IMR-90 (cell line): ENCODE data around the gene ZNF277. TPM values are rescaled to one million over a fixed set of nuclear protein-coding genes. Genes with fewer than 3 reads are reported as not detected.

Experiments
- ATAC-seq: fragments of 200-7000 bp; cut with Tn5 transposase; 2 replicates; pipeline ENCODE4 v1.9.1; 2020; ENCODE audit warnings: low read depth, mild to moderate bottlenecking, moderate library complexity
- BruUV-seq: library from RNA; stranded (reverse); fragments of 400-500 nt; replicated peaks from 2 replicates; lab custom pipeline; 2021; lab: Mats Ljungman, UMichigan
- CTCF ChIA-PET: fragments of 300-600 bp; formaldehyde crosslinking; extraction: SDS; loops from one replicate; lab custom pipeline; 2021; ENCODE audit warnings: antibody characterized with exemption; lab: Yijun Ruan, JAX
- POLR2A ChIA-PET: fragments of 300-600 bp; sonication (Branson Sonifier 250); formaldehyde crosslinking; loops from one replicate; lab custom pipeline; 2022; ENCODE audit warnings: antibody characterized with exemption; ENCODE audit not compliant: unreplicated experiment; lab: Charles Lee
- DNase-seq: peaks from one replicate; pipeline ENCODE4 v3.0.0; 2013
- H2AFZ ChIP-seq: replicated peaks from 2 replicates; pipeline ENCODE3; 2013; ENCODE audit warnings: low read length, mild to moderate bottlenecking; ENCODE audit not compliant: poor library complexity
- H2AK5ac ChIP-seq: 2 replicates; pipeline ENCODE4 v1.6.1; 2013; ENCODE audit warnings: low read depth, low read length, inconsistent platforms
- H2AK9ac ChIP-seq: replicated peaks from 2 replicates; pipeline ENCODE3; 2013; ENCODE audit warnings: mild to moderate bottlenecking, low read depth, low read length, moderate library complexity; ENCODE audit not compliant: poor library complexity
- H2BK120ac ChIP-seq: 2 replicates; pipeline ENCODE4 v1.6.1; 2013; ENCODE audit warnings: low read depth, low read length, inconsistent platforms
- H2BK15ac ChIP-seq: 3 replicates; pipeline ENCODE4 v1.6.1; 2013; ENCODE audit warnings: low read depth, low read length, inconsistent platforms
- H2BK20ac ChIP-seq: 2 replicates; pipeline ENCODE4 v1.6.1; 2013; ENCODE audit warnings: low read depth, mild to moderate bottlenecking, inconsistent platforms, low read length, moderate library complexity
- H2BK5ac ChIP-seq: 2 replicates; pipeline ENCODE4 v1.6.1; 2013; ENCODE audit warnings: mild to moderate bottlenecking, low read depth, low read length, inconsistent platforms; ENCODE audit not compliant: poor library complexity, severe bottlenecking
- H3K14ac ChIP-seq: replicated peaks from 2 replicates; pipeline ENCODE4 v1.6.1; 2013; ENCODE audit warnings: low read depth, low read length, inconsistent platforms
- H3K18ac ChIP-seq: 2 replicates; pipeline ENCODE4 v1.6.1; 2013; ENCODE audit warnings: low read depth, low read length, control low read depth
- H3K23ac ChIP-seq: 2 replicates; pipeline ENCODE4 v1.6.1; 2013; ENCODE audit warnings: low read depth, low read length, inconsistent platforms
- H3K27ac ChIP-seq: 2 replicates; pipeline ENCODE4 v1.5.1; 2013; ENCODE audit warnings: mild to moderate bottlenecking, control low read depth, low read length; ENCODE audit not compliant: insufficient read depth
- H3K27me3 ChIP-seq: 2 replicates; pipeline ENCODE4 v1.6.1; 2013; ENCODE audit warnings: low read length; ENCODE audit not compliant: control insufficient read depth, insufficient read depth
- H3K36me3 ChIP-seq: 2 replicates; pipeline ENCODE4 v1.6.1; 2013; ENCODE audit warnings: low read length, mixed read lengths; ENCODE audit not compliant: control insufficient read depth, insufficient read depth
- H3K4ac ChIP-seq: 2 replicates; pipeline ENCODE4 v1.6.1; 2013; ENCODE audit warnings: low read depth, low read length, inconsistent platforms
- H3K4me1 ChIP-seq: 2 replicates; pipeline ENCODE4 v1.6.1; 2013; ENCODE audit warnings: low read length, mixed read lengths; ENCODE audit not compliant: control insufficient read depth, insufficient read depth
- H3K4me2 ChIP-seq: 2 replicates; pipeline ENCODE4 v1.6.1; 2013; ENCODE audit warnings: low read depth, mild to moderate bottlenecking, control low read depth, low read length, moderate library complexity
- H3K4me3 ChIP-seq: 2 replicates; pipeline ENCODE4 v1.5.1; 2013; ENCODE audit warnings: low read depth, mild to moderate bottlenecking, control low read depth, low read length, moderate library complexity; ENCODE audit not compliant: insufficient read depth
- H3K56ac ChIP-seq: 2 replicates; pipeline ENCODE4 v1.6.1; 2013; ENCODE audit warnings: low read length, inconsistent platforms; ENCODE audit not compliant: insufficient read depth; ENCODE audit errors: extremely low read depth
- H3K79me1 ChIP-seq, 2 experiments: 2 replicates each; pipeline ENCODE4 v1.6.1; 2013; ENCODE audit warnings: low read length in 2 of 2, inconsistent platforms in 1 of 2, low read depth in 1 of 2
- H3K9ac ChIP-seq: 2 replicates; pipeline ENCODE4 v1.6.1; 2013; ENCODE audit warnings: low read depth, low read length, control low read depth
- H3K9me1 ChIP-seq: 2 replicates; pipeline ENCODE4 v1.6.1; 2013; ENCODE audit warnings: low read length, inconsistent platforms; ENCODE audit not compliant: insufficient read depth
- H3K9me3 ChIP-seq: 2 replicates; pipeline ENCODE4 v1.6.1; 2013; ENCODE audit warnings: low read length; ENCODE audit not compliant: control insufficient read depth, insufficient read depth
- H4K20me1 ChIP-seq: 2 replicates; pipeline ENCODE4 v1.6.1; 2013; ENCODE audit warnings: low read length, inconsistent platforms; ENCODE audit not compliant: insufficient read depth
- H4K5ac ChIP-seq: 2 replicates; pipeline ENCODE4 v1.6.1; 2013; ENCODE audit warnings: mild to moderate bottlenecking, low read depth, low read length, control low read depth
- H4K8ac ChIP-seq, 2 experiments: 2 replicates each; pipeline ENCODE4 v1.6.1; 2013; ENCODE audit warnings: low read depth in 2 of 2, low read length in 2 of 2, control low read depth in 1 of 2, inconsistent platforms in 1 of 2
- H4K91ac ChIP-seq: 2 replicates; pipeline ENCODE4 v1.6.1; 2013; ENCODE audit warnings: low read depth, low read length, inconsistent platforms; ENCODE audit not compliant: insufficient read depth
- CEBPB ChIP-seq: IDR thresholded peaks from 2 replicates; pipeline ENCODE4 v1.6.1; 2012; ENCODE audit warnings: low read depth, low read length, improper control_type of control experiment
- CHD1 ChIP-seq: IDR thresholded peaks from 2 replicates; pipeline ENCODE4 v1.6.1; 2012; ENCODE audit warnings: low read depth, low read length, improper control_type of control experiment
- FOS ChIP-seq: fragments of 150-350 bp; IDR thresholded peaks from 2 replicates; pipeline ENCODE4 v1.6.1; 2016; ENCODE audit warnings: low read depth, low read length
- MAZ ChIP-seq: IDR thresholded peaks from 2 replicates; pipeline ENCODE4 v1.6.1; 2012; ENCODE audit warnings: low read depth, mild to moderate bottlenecking, low read length, improper control_type of control experiment, moderate library complexity, borderline replicate concordance
- NFE2L2 ChIP-seq: fragments of 150-350 bp; IDR thresholded peaks from 2 replicates; pipeline ENCODE4 v1.6.1; 2016; ENCODE audit warnings: low read depth, mild to moderate bottlenecking, low read length
- POLR2A ChIP-seq: IDR thresholded peaks from 2 replicates; pipeline ENCODE4 v1.6.1; 2012; ENCODE audit warnings: mild to moderate bottlenecking, low read depth, low read length
- SMC3 ChIP-seq: fragments of 150-350 bp; IDR thresholded peaks from 2 replicates; pipeline ENCODE4 v1.6.1; 2016; ENCODE audit warnings: low read depth, mild to moderate bottlenecking, antibody characterized with exemption, low read length, moderate library complexity
- WGBS, 2 experiments: methylation state at CpG; one replicate each; pipeline versions ENCODE4 v1.1.5 to v1.1.7; 2013; ENCODE audit warnings: missing lambda C conversion rate in 2 of 2; ENCODE audit not compliant: insufficient read length in 1 of 2; ENCODE audit errors: extremely low coverage in 2 of 2; 5-methylcytosine and 5-hydroxymethylcytosine counted together
- dilution Hi-C: fragments of 300-500 bp; cut with HindIII; formaldehyde crosslinking; loops from one replicate; pipeline ENCODE4 v1.14.3; 2018; ENCODE audit warnings: low sequenced_read_pairs; ENCODE audit not compliant: unreplicated experiment
- in situ Hi-C: fragments of 300-500 bp; cut with MboI; formaldehyde crosslinking; loops from 3 replicates; pipeline ENCODE4 v1.14.3; 2019; ENCODE audit warnings: low sequenced_read_pairs, inconsistent platforms, mixed read lengths
- intact Hi-C: fragments of 100-400 bp; cut with micrococcal nuclease; formaldehyde crosslinking; loops from 2 replicates; pipeline ENCODE4 v1.10.0; 2022
- polyA plus RNA-seq, 3 experiments: library from polyadenylated mRNA; depleted of rRNA; stranded (reverse); fragments of >200 nt; gene quantifications; 2 replicates each; pipeline ENCODE4 v1.2.3, GENCODE V29; 2012; ENCODE audit warnings: low replicate concordance in 1 of 3
- total RNA-seq: library from RNA; depleted of rRNA; stranded (reverse); fragments of >200 nt; gene quantifications from 2 replicates; pipeline ENCODE4 v1.2.3, GENCODE V29; 2012

The ZNF277 gene
- total and polyA plus RNA-seq, 2 of the 4 experiments (the other 2 are of a cell fraction) = 7.3 to 21.3 TPM

- H3K4me3 ChIP-seq = no peak overlapping the region
- no peaks in the 10 kb centered on the region for H3K9me3 ChIP-seq
- H2BK5ac ChIP-seq = no peak overlapping the region
- intact Hi-C loops = loop anchor here (5.0 kb wide), 1 partner anchor 46 kb away; no protein-coding TSS in a partner anchor
- H4K91ac ChIP-seq = no peak overlapping the region; the same call in 1 of the 2 replicates
- H2BK20ac ChIP-seq = no peak overlapping the region
- no peak overlapping the region for H2AK5ac ChIP-seq
- H2BK120ac ChIP-seq = no peak overlapping the region
- ATAC-seq = no peak
- no peaks in the 10 kb centered on the region for H4K20me1 ChIP-seq
- dilution Hi-C loops = no loop called here
- H3K4me1 ChIP-seq = peaks cover 6% of the 10 kb centered on the region
- H3K14ac ChIP-seq = peak overlapping the region; percentile 37; the same call in 1 of the 2 replicates
- ChIA-PET CTCF (no interaction called here), POLR2A (no interaction called here)
- H3K56ac ChIP-seq = no peak overlapping the region
- H3K36me3 ChIP-seq = no peaks in the 10 kb centered on the region
- H3K9me1 ChIP-seq = peaks cover 12% of the 10 kb centered on the region
- H3K18ac ChIP-seq = no peak overlapping the region
- peaks cover 8 to 21% of the 10 kb centered on the region in 2 experiments; a peak in 2 of 4 replicates for H3K79me1 ChIP-seq
- H2AK9ac ChIP-seq = no peak overlapping the region
- no TSS peak for BruUV-seq
- no peak overlapping the region; the same call in 1 of the 2 replicates for H3K4me2 ChIP-seq
- no CpG with 5 or more reads among the region's 6 CpGs for WGBS, 2 experiments
- peak overlapping the region; percentile 51; the same call in 1 of the 2 replicates for H3K4ac ChIP-seq
- no peaks in the 10 kb centered on the region for H3K27me3 ChIP-seq
- no peak overlapping the region; a peak in 1 of 4 replicates for H4K8ac ChIP-seq
- DNase-seq = no peak
- H3K9ac ChIP-seq = no peak overlapping the region
- H3K27ac ChIP-seq = no peak overlapping the region
- H2BK15ac ChIP-seq = 0 out of 3 replicates have a peak overlapping the region, but pooled peaks have one; percentile 43
- H3K23ac ChIP-seq = no peak overlapping the region
- H4K5ac ChIP-seq = no peak overlapping the region; the same call in 1 of the 2 replicates
- no peak overlapping the region for H2AFZ ChIP-seq
- in situ Hi-C loops = no loop called here
- TF ChIP-seq FOS = no peak
- no peak for TF ChIP-seq POLR2A
- TF ChIP-seq NFE2L2 = no peak
- TF ChIP-seq SMC3 = no peak
- TF ChIP-seq CHD1 = no peak
- no peak for TF ChIP-seq MAZ
- no peak for TF ChIP-seq CEBPB
Measured at GRCh38 chr7:112162784-112163506, 43.5 kb upstream of the ZNF277 start.
